Spinal cord (tissue), 10 donors: ENCODE results near the gene DDX43. TPM values are rescaled to one million over a fixed set of nuclear protein-coding genes. Genes with fewer than 3 reads are reported as not detected.
"Not testable (repeated sequence)": the region's sequence is repeated elsewhere in the genome, so short reads cannot be mapped to it uniquely, and the experiment has no call there.

ENCODE experiments used
- DNase-seq, 6 donors: peaks; one replicate each; pipeline versions ENCODE4 v3.0.0 to v3.0.0-alpha.2; 2013 to 2015; ENCODE audit warnings: low spot score in 6 of 6, low read depth in 4 of 6
- H3K27ac ChIP-seq: one replicate; pipeline ENCODE4 v1.5.1; 2013; ENCODE audit warnings: low read depth, low read length, control low read depth
- H3K27me3 ChIP-seq: one replicate; pipeline ENCODE4 v1.6.1; 2013; ENCODE audit warnings: low read length; ENCODE audit not compliant: control insufficient read depth, insufficient read depth
- H3K36me3 ChIP-seq: one replicate; pipeline ENCODE4 v1.6.1; 2013; ENCODE audit warnings: low read length; ENCODE audit not compliant: control insufficient read depth, insufficient read depth
- H3K4me1 ChIP-seq: one replicate; pipeline ENCODE4 v1.6.1; 2013; ENCODE audit warnings: low read length; ENCODE audit not compliant: control insufficient read depth, insufficient read depth
- H3K4me3 ChIP-seq: one replicate; pipeline ENCODE4 v1.5.1; 2013; ENCODE audit warnings: low read depth, low read length, control low read depth
- H3K9me3 ChIP-seq: one replicate; pipeline ENCODE4 v1.6.1; 2013; ENCODE audit warnings: low read length; ENCODE audit not compliant: control insufficient read depth, insufficient read depth
- WGBS: methylation state at CpG from one replicate; pipeline ENCODE4 v1.1.5; 2013; ENCODE audit warnings: missing lambda C conversion rate; ENCODE audit not compliant: insufficient coverage; 5-methylcytosine and 5-hydroxymethylcytosine counted together
- polyA plus RNA-seq, 2 donors: library from polyadenylated mRNA; unstranded; fragments of 120-200 nt; gene quantifications; one replicate each; pipeline ENCODE4 v1.2.1, GENCODE V29; 2013; ENCODE audit not compliant: insufficient read length in 2 of 2
- total RNA-seq, 2 donors: library from RNA; depleted of rRNA in 1 of 2; stranded (reverse); fragments of 120-200 nt in 1 of 2; fragments of >200 nt in 1 of 2; gene quantifications; one replicate each; pipeline versions ENCODE4 v1.2.3 to v1.2.4, GENCODE V29; 2013 to 2014
- donor health status: healthy.

The DDX43 gene
- total and polyA plus RNA-seq, 4 donors: 0.59 to 1.5 (median 0.82) TPM

GRCh38 chr6:73382462-73383113 lies 12.0 kb upstream of the DDX43 start:
- H3K4me1 ChIP-seq: no peaks in the 10 kb centered on the region
- H3K9me3 ChIP-seq: no peaks in the 10 kb centered on the region
- no peaks in the 10 kb centered on the region for H3K27me3 ChIP-seq
- 100% methylated on average over 2 of the region's 6 CpGs for WGBS
- H3K27ac ChIP-seq: no peak overlapping the region
- DNase-seq: no peak
- no peak overlapping the region for H3K4me3 ChIP-seq
- no peaks in the 10 kb centered on the region for H3K36me3 ChIP-seq

DNA sequence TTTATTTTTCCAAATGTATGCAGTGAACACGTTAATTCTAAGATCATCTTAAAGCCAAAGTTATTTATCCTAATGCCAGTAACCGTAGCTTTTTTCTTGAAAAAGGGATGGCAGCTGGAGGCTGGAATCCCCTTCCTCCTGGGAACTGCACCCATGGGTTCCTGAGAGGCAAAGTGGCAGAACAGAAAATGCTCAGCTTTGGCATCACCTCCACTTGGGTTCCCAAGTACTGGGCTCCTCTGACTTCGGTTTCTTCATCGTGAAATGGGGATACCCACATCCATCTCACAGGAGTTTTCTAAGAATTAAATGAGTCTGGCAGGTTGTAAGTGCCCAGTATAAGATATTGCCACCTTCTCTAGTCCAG lies 6.2 kb upstream of the DDX43 start:
- Histone ChIP-seq H3K4me1 (peaks cover 9% of the 10 kb centered on the region), H3K27ac (no peak overlapping the region), H3K4me3 (peak overlapping the region; percentile 56), H3K36me3 (no peaks in the 10 kb centered on the region), H3K27me3 (peaks cover 3% of the 10 kb centered on the region), H3K9me3 (no peaks in the 10 kb centered on the region)
- 67% methylated on average over 1 of the region's 4 CpGs for WGBS
- DNase-seq: no peak

- 2% methylated on average over 30 of the region's 38 CpGs for WGBS
These were observed 5.7 kb upstream of the DDX43 start for GRCh38 chr6:73388800-73389512.

DNA sequence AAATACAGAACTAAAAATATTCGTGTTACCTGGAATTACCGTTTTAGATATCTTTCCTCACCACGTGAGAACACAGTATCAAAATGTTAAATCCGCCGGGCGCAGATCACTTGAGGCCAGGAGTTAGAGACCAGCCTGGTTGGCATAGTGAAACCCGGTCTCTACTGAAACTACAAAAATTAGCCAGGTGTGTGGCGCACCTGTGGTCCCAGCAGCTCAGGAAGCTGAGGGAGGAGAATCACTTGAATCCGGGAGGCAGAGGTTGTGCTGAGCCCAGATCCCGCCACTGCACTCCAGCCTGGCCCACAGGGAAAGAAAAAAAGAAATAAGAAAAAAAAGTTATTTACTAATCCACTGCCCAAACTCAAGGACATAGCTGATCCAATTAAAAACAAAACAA lies 4.8 kb upstream of the DDX43 start:
- no peaks in the 10 kb centered on the region for H3K9me3 ChIP-seq
- WGBS: 96% methylated on average over 7 of the region's 10 CpGs
- no peak for DNase-seq
- H3K4me1 ChIP-seq: peaks cover 13% of the 10 kb centered on the region
- H3K4me3 ChIP-seq: no peak overlapping the region
- H3K27ac ChIP-seq: no peak overlapping the region
- peaks cover 3% of the 10 kb centered on the region for H3K27me3 ChIP-seq
- H3K36me3 ChIP-seq: no peaks in the 10 kb centered on the region

More at GRCh38 chr6:73388800-73389512, 5.7 kb upstream of the DDX43 start:
- Histone ChIP-seq H3K9me3 (no peaks in the 10 kb centered on the region), H3K27ac (no peak overlapping the region), H3K4me1 (peaks cover 9% of the 10 kb centered on the region), H3K4me3 (peak overlapping the region; percentile 56), H3K27me3 (peaks cover 3% of the 10 kb centered on the region), H3K36me3 (no peaks in the 10 kb centered on the region)
- peak in 4 of 6 donors; percentile 11 to 75 (median 47) for DNase-seq

DNA sequence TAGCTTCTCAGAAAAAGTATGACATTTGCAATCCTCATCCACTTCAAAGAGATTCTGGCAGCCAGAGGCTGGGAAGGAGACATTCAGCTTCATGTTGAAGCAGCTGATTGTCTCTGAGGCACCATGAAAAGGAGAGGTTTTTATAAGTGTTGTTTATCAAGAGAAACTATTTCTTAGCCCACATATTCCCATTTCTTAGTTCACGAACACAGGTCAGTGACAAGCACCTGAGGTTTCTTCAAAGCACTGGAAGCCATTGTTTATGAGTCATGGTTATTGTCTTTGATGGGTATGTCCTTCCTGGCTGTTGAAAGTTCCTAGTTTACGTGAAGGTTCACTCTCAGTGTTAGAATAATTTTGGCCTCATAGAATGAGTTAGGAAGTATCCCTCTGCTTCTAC lies 3.0 kb upstream of the DDX43 start:
- Histone ChIP-seq H3K4me3 (no peak overlapping the region), H3K27ac (no peak overlapping the region), H3K9me3 (no peaks in the 10 kb centered on the region), H3K4me1 (peaks cover 14% of the 10 kb centered on the region), H3K36me3 (no peaks in the 10 kb centered on the region), H3K27me3 (peaks cover 3% of the 10 kb centered on the region)
- WGBS: no CpG with 5 or more reads among the region's 2 CpGs
- no peak for DNase-seq

- not testable (repeated sequence) for DNase-seq, H3K27ac ChIP-seq, H3K36me3 ChIP-seq, H3K4me3 ChIP-seq, H3K27me3 ChIP-seq, H3K9me3 ChIP-seq
- H3K4me1 ChIP-seq: peaks cover 14% of the 10 kb centered on the region
- WGBS: no CpG with 5 or more reads among the region's 4 CpGs
These were observed 2.4 kb upstream of the DDX43 start for GRCh38 chr6:73392188-73392587.

GRCh38 chr6:73393278-73393677 lies 1.4 kb upstream of the DDX43 start:
- Histone ChIP-seq H3K9me3 (no peaks in the 10 kb centered on the region), H3K27me3 (no peaks in the 10 kb centered on the region), H3K27ac (no peak overlapping the region), H3K36me3 (no peaks in the 10 kb centered on the region), H3K4me1 (peaks cover 14% of the 10 kb centered on the region), H3K4me3 (no peak overlapping the region)
- DNase-seq: no peak
- WGBS: 80% methylated on average over 2 of the region's 3 CpGs

GRCh38 chr6:73395875-73396274 lies 1.2 kb downstream of the DDX43 start:
- Histone ChIP-seq H3K4me1 (peaks cover 5% of the 10 kb centered on the region), H3K27me3 (no peaks in the 10 kb centered on the region), H3K4me3 (no peak overlapping the region), H3K9me3 (no peaks in the 10 kb centered on the region), H3K36me3 (no peaks in the 10 kb centered on the region), H3K27ac (no peak overlapping the region)
- no peak for DNase-seq
- 89% methylated on average over 3 of the region's 10 CpGs for WGBS

GRCh38 chr6:73400656-73401055 lies 6.0 kb downstream of the DDX43 start:
- no peaks in the 10 kb centered on the region for H3K27me3 ChIP-seq
- H3K4me1 ChIP-seq: no peaks in the 10 kb centered on the region
- no peaks in the 10 kb centered on the region for H3K9me3 ChIP-seq
- H3K27ac ChIP-seq: no peak overlapping the region
- H3K36me3 ChIP-seq: no peaks in the 10 kb centered on the region
- no peak for DNase-seq
- H3K4me3 ChIP-seq: no peak overlapping the region

DNA sequence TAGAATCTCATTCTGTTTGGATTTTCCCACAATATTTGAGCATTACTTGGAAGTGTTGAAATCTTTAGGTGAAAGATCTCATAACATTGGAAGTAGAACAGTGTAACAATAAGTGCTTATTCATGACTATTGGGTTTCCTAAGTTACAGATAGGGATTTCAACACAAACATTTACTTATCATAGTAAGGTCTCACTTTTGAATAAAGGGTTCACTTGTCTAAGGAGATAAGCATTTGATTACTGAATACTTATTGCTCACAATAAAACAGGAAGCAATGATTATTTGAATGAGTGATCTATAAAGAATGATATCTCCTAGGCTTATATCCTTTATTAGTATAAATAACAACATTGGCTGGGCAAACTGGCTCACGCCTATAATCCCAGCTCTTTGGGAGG lies 14.8 kb downstream of the DDX43 start:
- H3K9me3 ChIP-seq: no peaks in the 10 kb centered on the region
- H3K36me3 ChIP-seq: no peaks in the 10 kb centered on the region
- WGBS: 100% methylated on average over 1 of the region's 1 CpG
- DNase-seq: no peak
- no peak overlapping the region for H3K27ac ChIP-seq
- H3K4me3 ChIP-seq: no peak overlapping the region
- H3K4me1 ChIP-seq: no peaks in the 10 kb centered on the region
- no peaks in the 10 kb centered on the region for H3K27me3 ChIP-seq
